HG03457 (cell line): ENCODE measurements around the gene RAET1L.
"Not testable (repeated sequence)": the region's sequence is repeated elsewhere in the genome, so short reads cannot be mapped to it uniquely, and the experiment has no call there.

Source experiments
- ATAC-seq: cut with Tn5 transposase; IDR thresholded peaks from one replicate; pipeline ENCODE4 v1.9.1; 2021; ENCODE audit warnings: moderate number of reproducible peaks; ENCODE audit not compliant: unreplicated experiment

Gene RAET1L

DNA sequence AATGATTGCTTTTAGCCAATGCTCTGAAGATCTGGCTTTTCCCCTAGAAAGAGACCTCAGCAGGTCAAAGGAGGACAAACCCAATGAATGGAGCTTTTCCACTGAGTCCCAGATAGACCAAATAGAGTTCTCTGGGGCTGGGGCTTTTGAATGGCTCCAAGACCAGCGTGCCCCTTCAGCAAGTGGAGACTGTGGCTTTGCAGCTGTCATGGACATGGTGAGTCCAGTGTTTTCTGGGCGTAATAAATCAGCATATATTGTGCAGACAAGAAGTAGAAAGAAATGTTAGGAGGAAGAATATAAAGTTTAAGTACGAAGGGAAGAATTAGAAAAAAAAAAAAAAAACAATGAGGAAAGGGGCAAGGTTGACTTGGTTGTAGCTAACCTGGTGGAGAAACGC lies 33.5 kb downstream of the RAET1L start:
- no peak for ATAC-seq

DNA sequence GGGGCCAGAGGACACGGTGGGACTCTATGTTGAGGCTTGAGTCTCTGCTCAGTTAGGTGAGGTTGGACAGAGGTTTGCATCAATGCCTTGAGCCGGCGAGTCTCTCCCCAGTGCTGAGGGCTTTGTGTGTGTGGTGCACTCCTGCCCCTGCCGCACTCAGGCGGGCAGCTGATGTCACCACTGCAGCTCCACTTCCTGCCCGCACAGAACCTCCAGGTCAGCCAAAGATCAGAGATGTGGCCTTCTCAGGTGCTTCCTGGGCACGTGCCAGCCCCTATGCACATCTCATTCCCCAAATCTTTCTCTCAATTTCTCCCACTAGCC lies 33.9 kb downstream of the RAET1L start:
- ATAC-seq, result not testable (repeated sequence)

DNA sequence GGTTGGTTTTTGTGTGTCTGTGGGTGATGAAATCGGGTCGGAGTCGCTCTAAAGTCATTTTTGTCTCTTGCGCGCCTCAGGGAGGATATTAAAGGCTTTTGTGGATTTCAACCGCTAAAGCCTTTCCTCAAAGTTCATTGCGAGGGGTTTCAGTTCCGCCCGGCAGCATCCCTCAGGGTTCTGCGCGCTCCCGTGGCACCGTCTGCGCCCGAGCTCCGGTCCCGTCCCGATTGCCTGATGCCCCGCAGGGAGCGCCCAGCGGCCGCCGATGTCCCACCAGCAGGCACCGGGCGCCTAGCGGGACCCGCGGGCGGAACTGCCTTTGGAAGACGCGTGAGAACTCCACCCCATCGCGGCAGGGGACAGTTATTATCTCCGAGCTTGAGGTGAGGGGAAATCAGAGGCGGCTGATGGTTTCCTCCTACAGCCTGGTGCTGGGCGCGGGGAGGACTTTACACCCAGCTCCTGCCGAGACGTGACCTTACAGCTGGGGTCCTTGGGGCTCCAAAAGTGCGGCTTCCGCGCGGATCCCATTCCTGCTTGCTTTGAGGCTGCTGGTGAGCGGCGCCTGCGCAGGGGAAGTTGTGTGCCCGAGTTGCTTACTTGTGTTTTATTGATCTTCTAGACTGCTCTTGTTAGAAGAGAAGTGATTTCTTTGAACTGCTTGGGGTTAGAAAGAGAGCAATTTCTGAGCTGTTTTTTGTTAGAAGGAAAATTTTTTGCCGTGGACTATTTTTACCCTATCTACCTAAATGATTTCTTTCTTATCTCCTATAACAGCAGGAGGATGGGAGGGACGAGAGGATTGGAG lies 34.5 kb downstream of the RAET1L start:
- no peak for ATAC-seq

DNA sequence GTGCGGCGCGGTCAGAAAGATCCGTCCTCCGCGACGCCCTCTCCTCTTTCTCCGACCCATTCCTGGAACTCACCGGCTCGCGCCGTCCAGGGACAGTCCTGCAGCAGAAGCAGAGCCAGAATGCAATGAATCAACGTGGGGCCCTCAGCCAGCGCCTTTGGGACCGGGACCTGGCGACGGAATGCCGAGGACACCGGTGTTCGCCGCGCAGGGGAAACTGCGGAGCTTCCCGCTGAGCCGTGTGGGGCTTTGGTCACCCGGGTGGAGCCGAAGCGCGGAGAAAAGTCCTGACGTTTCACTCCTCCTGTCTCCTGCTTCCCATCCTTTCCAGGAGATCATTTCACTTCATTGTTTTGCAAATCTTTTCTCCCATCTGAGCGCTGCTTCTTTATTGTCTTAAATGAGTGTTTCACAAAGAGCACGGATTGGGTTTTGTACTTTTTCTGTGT lies 35.1 kb downstream of the RAET1L start:
- ATAC-seq, result no peak

DNA sequence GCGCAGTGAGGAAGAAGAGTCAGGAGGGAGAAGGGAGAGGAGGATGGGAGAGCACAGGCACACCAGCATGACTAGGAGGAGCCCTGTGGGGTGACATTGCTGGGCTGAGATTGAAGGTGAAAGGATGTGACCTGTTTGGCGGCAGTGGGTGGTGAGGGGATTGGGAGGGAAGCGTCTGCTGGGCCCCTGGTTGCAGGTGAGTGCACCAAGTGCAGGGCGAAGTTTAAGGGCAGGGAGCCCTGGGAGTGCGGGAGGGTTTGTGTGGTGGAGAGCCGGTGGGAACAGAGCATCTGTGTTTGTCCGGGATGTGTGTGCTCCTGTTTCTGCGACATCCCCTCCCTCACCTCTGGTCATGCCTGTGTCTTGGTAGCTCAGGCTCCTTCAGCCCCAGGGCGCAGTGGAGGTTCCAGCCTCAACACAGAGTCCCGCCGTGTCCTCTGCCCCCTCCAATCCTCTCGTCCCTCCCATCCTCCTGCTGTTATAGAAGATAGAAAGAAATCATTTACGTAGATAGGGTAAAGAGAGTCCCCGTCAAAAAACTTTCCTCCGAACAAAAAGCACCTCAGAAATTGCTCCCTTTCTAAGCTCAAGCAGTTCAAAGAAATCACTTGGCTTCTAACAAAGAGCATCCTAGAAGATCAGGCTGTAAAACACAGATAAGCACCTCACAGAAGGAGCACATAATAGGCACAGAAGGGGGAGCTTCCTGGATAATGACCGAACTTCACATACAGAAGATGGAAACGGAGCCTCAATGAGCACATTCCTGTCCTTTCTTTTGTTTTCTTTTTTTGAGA lies 36.6 kb downstream of the RAET1L start:
- no peak for ATAC-seq

DNA sequence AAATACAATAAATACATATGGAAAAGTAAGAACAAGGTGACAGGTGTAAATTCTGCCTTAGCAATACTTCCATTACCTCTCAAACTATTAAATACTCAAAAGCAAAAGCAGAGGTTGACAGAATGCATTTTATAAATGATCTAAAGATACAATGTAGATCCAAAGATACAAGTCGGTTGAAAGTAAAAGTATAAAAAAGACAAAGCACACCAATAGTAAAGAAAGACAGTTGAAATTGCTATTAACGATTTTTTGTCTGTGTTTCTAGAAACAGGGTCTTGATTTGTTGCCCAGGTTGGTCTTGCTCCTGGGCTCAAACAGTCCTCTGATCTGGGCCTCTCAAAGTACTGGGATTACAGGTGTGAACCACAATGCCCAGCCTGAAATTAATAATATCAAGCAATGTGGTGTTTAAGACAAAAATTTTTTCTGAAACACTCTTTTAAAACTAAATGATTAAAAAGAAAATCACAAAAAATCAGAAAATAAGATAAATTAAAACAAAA lies 37.7 kb downstream of the RAET1L start:
- ATAC-seq, result no peak

DNA sequence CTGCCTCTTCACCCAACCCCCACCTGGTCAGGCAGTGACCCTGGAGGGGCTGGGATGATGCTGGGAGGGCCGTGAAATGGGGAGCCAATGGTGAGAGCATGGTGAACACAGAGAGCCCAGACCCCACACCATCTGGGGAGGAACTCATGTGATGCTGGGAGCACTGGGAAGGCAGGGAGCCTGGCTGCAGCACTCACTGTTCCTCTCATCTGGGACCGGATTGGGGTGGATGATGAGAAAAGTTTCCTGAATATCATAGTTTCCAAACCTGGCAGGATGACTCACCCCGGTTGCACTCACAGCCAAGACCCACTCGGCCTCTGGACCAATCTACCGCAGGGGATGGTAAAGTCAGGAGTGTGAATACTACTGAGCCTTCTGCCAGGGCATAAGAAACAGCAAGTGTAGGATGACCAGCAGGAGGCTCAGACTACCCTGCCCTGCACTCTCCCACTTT lies 39.8 kb downstream of the RAET1L start:
- no peak for ATAC-seq

DNA sequence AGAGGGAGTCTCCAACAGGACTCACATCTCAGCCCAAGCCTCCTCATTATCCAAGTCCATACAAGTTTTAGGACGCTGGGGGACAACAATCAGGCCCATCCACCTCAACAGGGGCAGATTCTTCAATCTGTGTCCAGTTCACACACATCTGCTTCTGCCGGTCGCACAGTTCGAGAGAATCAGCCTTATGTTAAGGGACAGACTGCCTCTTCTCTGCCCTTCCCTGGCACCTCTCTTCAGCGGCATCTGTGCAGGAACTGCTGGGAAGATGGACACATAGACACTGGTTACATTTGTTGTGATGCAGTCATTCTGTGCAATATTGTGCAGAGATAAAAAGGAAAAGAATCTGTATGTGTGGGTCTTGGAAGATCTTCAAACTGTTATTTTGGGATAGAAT lies 40.6 kb downstream of the RAET1L start:
- no peak for ATAC-seq

DNA sequence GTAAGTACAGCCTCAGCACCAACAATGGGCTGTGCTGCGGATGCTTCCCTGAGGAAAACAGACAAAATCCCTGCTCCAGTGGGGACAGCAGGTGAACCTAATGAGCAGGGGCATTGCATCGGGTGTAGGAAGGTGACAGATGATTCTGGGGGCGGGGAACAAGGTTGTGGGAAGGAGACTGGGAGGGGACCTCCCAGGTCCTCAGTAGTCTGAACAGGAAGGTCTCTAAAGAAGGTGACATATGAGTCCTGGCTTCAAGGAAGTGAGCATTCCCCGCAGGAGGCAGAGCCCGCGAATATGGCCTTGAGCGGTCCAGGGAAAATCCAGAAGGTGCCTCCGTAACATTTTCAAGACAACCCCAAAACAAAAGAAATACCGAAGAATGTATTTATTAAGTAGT lies 42.2 kb downstream of the RAET1L start:
- no peak for ATAC-seq

DNA sequence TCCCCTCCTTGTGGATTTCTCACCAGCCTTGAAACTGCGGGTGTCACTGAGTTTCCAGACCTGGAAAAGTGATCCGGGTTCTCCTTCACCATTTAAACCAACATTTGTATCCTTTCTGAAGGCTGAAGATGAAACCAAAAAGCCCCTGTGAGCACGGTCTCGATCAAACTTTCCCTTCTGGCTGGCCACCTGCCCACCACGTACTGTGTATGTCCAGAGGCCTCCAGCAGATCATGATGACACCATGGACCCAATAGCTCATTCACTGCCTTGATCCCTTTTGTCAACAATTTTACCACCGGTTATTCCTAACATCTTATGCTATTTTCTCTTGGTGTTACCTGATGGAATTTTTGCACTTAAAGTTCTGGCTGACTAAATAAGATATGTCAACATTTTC lies 46.0 kb downstream of the RAET1L start:
- ATAC-seq, result no peak

DNA sequence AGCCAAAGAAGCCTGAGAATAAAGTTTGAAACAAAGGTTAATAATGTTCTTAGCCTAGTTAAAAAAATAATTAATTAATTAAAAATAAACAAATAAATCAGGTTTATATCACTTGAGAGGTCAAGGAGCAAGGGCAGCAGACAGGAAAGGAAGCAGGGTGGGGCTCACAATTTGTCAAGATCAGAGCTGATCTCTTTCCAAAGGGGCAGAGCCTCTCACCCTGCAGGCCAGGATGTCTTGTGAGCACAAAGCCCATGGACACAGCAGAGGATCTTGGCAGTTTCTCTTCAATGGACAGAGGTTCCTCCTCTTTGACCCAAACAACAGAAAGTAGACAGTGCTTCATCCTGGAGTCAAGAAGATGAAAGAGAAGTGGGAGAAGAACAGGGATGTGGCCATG lies 46.7 kb downstream of the RAET1L start:
- no peak for ATAC-seq

DNA sequence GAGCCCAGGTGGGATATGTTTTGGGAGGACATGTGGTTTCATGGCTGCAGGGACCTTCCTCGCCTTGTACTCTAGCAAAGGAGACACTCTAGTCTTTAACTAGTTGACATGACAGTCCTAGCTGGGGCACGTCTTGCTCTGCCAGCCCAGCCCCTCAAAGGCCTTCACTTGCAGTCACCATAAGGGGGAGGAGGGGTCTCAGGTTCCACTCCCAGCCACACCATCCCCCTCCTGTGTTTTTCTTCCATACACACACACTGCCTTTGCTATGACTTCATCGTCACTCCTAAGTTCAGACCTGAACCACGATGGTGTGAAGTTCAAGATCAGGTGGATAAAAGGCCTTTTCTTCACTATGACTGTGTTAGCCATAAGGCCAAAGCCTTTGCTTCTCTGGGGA lies 48.1 kb downstream of the RAET1L start:
- ATAC-seq, result no peak

DNA sequence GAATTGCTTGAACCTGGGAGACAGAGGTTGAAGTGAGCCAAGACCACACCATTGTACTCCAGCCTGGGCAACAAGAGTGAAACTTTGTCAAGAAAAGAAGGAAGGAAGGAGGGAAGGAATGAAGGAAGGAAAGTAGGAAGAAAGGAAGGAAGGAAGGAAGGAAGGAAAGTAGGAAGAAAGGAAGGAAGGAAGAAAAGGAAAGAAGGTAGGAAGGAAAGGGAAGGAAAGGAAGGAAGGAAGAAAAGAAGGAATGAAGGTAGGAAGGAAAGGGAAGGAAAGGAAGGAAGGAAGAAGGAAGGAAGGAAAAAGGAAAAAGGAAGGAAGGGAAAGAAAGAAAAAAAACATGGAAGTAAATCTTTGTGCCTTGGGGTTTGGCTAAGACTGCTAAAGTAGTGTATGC lies 49.9 kb downstream of the RAET1L start:
- no peak for ATAC-seq

DNA sequence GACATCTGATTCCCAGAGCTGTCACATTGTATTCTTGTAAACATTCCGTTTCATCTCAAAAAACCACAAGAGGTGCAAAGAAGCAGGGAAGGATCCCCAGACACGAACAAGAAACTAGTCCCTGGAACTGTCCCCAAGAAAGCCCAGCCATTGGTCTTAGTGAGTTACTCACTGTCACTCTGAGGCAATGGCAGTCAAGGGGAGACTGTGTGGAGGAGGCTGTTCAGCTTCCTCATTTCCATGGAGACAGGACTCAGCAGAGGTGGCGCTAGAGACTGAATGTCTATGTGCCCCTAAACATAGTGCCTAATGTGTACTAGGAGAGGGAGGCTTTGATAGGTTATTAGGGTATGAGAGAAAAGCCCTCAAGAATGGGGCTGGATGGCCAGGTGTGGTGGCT lies 50.5 kb downstream of the RAET1L start:
- no peak for ATAC-seq

DNA sequence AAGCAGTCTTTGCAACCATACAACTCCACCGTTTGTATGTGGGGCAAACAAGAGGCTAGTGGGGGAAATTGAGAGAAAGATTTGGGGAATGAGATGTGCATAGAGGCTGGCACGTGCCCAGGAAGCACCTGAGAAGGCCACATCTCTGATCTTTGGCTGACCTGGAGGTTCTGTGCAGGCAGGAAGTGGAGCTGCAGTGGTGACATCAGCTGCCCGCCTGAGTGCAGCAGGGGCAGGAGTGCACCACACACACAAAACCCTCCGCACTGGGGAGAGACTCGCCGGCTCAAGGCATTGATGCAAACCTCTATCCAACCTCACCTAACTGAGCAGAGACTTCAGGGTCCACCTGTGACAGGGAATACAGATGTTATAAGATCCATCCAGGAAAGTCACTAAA lies 50.9 kb downstream of the RAET1L start:
- ATAC-seq, result not testable (repeated sequence)

DNA sequence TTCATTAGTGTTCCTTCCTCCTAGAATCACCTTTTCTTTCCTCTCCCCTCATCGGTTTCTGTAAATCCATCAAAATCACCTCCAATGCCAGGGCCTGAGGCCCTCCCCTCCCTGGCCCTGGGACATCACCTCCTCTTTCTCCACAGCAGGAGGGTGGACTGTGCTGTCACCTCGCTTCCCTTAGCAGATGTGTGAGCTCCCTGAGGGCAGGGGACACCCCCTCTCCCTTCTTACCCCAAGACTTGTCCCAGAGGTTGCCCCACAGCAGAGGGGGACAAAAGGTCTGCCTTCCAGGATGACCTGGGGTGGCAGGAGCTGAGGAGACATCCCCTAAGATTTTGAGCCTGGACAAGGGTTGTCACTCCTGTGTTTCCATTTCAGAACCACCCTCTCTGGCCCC lies 55.7 kb downstream of the RAET1L start:
- no peak for ATAC-seq

DNA sequence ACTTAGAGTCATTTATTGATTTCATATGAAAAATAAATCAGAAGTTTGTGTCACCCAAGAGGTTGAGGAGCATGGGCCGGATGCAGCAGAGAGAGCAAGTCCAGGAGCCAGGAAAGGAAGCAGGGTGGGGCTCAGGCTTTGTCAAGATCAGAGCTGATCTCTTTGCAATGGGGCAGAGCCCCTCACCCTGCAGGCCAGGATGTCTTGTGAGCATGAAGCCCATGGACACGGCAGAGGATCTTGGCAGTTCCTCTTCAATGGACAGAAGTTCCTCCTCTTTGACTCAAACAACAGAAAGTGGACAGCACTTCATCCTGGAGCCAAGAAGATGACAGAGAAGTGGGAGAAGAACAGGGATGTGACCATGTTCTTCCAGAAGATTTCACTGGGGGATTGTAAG lies 56.4 kb downstream of the RAET1L start:
- ATAC-seq, result not testable (repeated sequence)
